Activated naive CD4-positive, alpha-beta T cell treated with anti-CD3 and anti-CD28 coated beads, Interleukin-2, amount 10 ng/mL, durations not matched to agents 7 days and 5 days (primary cell): ENCODE results near the gene ATL1.

Experiments
- CTCF ChIA-PET: fragments of 350-600 bp; sonication (Branson Sonifier 250); formaldehyde crosslinking; loops from one replicate; lab custom pipeline; 2021; ENCODE audit warnings: antibody characterized with exemption; lab: Charles Lee
- DNase-seq: peaks from one replicate; pipeline ENCODE4 v3.0.0-alpha.2; 2020
- H3K27ac Mint-ChIP-seq: one replicate; pipeline ENCODE4 v1.8.0; 2021; ENCODE audit warnings: mild to moderate bottlenecking, moderate library complexity, mixed read lengths
- H3K27me3 Mint-ChIP-seq: one replicate; pipeline ENCODE4 v1.8.0; 2021; ENCODE audit warnings: mild to moderate bottlenecking, mixed read lengths
- H3K36me3 Mint-ChIP-seq: one replicate; pipeline ENCODE4 v1.8.0; 2021; ENCODE audit warnings: mixed read lengths
- H3K4me1 Mint-ChIP-seq: one replicate; pipeline ENCODE4 v1.8.0; 2021; ENCODE audit warnings: mixed read lengths
- H3K4me3 Mint-ChIP-seq: one replicate; pipeline ENCODE4 v1.8.0; 2021; ENCODE audit warnings: mild to moderate bottlenecking, moderate library complexity, mixed read lengths
- H3K9me3 Mint-ChIP-seq: one replicate; pipeline ENCODE4 v1.8.0; 2021; ENCODE audit warnings: mixed read lengths

ATL1 gene

DNA sequence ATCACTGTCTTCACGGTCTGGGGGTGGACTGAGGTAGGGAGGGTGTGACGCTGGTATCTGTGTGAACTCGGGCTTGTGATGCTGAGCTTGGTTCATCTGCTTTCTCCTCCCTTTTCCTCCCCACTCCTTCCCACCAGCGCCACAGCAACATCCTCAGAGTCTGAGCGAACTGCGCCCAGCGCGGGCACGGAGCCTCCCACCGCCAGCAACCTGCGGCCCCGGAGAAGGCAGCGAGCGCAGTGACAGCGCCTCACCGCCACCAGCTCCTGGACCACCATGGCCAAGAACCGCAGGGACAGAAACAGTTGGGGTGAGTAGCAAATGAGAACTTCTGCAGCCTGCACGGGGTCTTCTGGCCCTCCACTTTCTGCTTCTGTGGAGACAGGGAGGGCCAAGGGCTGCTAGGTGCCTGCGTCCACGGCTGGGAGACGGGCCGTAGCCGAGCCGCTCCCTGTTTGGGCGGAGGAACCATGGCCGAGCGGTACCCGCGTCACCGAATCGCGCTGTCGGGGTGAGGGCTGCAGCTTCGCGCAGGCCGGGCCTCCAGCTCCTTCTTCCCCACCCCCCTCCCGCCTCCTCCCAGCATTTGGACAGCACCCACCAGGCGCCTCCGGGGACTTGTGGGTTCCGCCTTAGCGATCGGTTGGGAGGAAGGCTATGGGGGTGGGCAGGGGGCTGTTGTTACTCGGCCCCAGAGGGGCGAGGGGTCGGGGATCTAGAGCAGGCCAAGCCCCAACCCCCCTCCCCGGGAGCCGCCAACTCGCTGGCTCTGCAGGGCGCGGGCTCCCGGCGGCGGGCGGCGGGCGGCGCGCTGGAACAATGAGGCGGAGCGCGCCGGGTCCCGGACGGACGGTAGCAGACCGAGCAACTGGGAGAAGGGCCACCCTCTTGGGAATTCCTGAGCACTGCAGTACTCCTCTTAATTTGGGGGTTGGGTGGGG is at the start of gene ATL1:
Gene ATL1, plus strand, starts transcription at position 156 of the 941 bp plus-strand sequence. Its CDS starts 121 bp downstream, at position 277.
- Mint-ChIP-seq H3K27me3 (peaks cover 61% of the 10 kb centered on the region), H3K4me1 (peaks cover 23% of the 10 kb centered on the region), H3K9me3 (no peaks in the 10 kb centered on the region), H3K27ac (no peak within 1 kb of the TSS), H3K4me3 (peak within 1 kb of the TSS; percentile 72), H3K36me3 (no peaks in the 10 kb centered on the region)
- CTCF ChIA-PET = interaction anchor here (0.9 to 1.5 kb wide), 5 partner anchors 21 to 216 kb away, joined by 3 read pairs; no protein-coding TSS in a partner anchor
- DNase-seq = peak; percentile 69

- CTCF ChIA-PET = interaction anchor here (0.6 kb wide), 1 partner anchor 23 kb away, joined by 3 read pairs; no protein-coding TSS in a partner anchor
These were observed 49.8 kb upstream of the ATL1 start for GRCh38 chr14:50510157-50510556.

DNA sequence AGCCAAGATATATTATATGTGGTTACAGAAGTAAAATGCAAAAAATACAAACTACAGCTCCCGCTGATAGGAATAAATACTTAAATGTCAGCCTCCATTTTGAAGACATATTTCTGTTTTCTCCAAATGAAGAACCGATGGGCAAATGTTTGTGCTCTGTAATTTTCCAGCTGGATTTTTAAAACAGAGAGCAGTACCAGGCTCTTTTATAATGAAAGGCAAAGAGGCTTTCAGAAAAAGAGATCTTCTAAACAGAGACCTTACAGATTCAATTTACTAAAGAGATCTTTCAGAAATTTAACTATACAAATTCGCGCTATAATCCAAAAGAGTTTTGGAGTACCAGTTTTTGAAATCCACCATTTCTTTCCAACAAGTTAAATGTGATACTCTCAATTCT is 47.5 kb upstream of the ATL1 start:
- H3K27ac Mint-ChIP-seq = no peak overlapping the region
- peaks cover 16% of the 10 kb centered on the region for H3K36me3 Mint-ChIP-seq
- no peaks in the 10 kb centered on the region for H3K9me3 Mint-ChIP-seq
- H3K4me1 Mint-ChIP-seq = peaks cover 1% of the 10 kb centered on the region
- no peak overlapping the region for H3K4me3 Mint-ChIP-seq
- no peak for DNase-seq
- H3K27me3 Mint-ChIP-seq = no peaks in the 10 kb centered on the region
- CTCF ChIA-PET = no interaction called here

More at GRCh38 chr14:50510157-50510556, 49.8 kb upstream of the ATL1 start:
- H3K4me1 Mint-ChIP-seq = peaks cover 4% of the 10 kb centered on the region
- peaks cover 17% of the 10 kb centered on the region for H3K36me3 Mint-ChIP-seq
- no peak overlapping the region for H3K27ac Mint-ChIP-seq
- no peak overlapping the region for H3K4me3 Mint-ChIP-seq
- no peaks in the 10 kb centered on the region for H3K27me3 Mint-ChIP-seq
- no peak for DNase-seq
- H3K9me3 Mint-ChIP-seq = no peaks in the 10 kb centered on the region

DNA sequence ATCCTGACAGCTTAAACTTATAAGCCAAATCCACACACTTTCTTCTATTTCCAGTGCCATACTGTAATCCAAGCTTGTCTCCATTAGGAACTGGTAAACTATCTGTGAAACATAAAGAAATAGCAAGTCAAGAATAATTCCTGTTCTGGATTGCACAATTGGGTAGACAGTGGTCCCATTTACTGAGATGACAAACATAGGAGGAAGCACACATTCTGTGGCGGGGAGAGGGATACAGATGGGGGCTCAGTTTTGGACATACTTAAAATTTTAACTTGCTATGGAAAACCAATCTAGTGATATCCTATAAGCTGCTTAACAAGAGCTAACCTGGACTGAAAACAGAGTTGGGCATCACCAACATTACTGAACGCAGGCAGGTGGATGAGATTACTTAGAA is 43.9 kb upstream of the ATL1 start:
- H3K27ac Mint-ChIP-seq = no peak overlapping the region
- CTCF ChIA-PET = interaction anchor here (0.6 kb wide), 1 partner anchor 143 kb away, joined by 3 read pairs; no protein-coding TSS in a partner anchor
- DNase-seq = no peak
- H3K27me3 Mint-ChIP-seq = no peaks in the 10 kb centered on the region
- peaks cover 7% of the 10 kb centered on the region for H3K36me3 Mint-ChIP-seq
- no peaks in the 10 kb centered on the region for H3K9me3 Mint-ChIP-seq
- peaks cover 9% of the 10 kb centered on the region for H3K4me1 Mint-ChIP-seq
- no peak overlapping the region for H3K4me3 Mint-ChIP-seq

GRCh38 chr14:50520947-50521815 is 38.8 kb upstream of the ATL1 start:
- Mint-ChIP-seq H3K27me3 (no peaks in the 10 kb centered on the region), H3K4me1 (peaks cover 50% of the 10 kb centered on the region), H3K27ac (peak overlapping the region; percentile 90), H3K36me3 (peaks cover 13% of the 10 kb centered on the region), H3K9me3 (no peaks in the 10 kb centered on the region), H3K4me3 (no peak overlapping the region)
- DNase-seq = peak; percentile 39
- CTCF ChIA-PET = interaction anchor here (0.7 to 1.8 kb wide), 3 partner anchors 10 to 200 kb away, joined by 3 to 4 read pairs (median 3); no protein-coding TSS in a partner anchor

GRCh38 chr14:50521912-50522341 is 38.0 kb upstream of the ATL1 start:
- Mint-ChIP-seq H3K36me3 (peaks cover 11% of the 10 kb centered on the region), H3K27me3 (no peaks in the 10 kb centered on the region), H3K4me3 (peak overlapping the region; percentile 31), H3K4me1 (peaks cover 50% of the 10 kb centered on the region), H3K9me3 (no peaks in the 10 kb centered on the region), H3K27ac (peak overlapping the region; percentile 90)
- DNase-seq = no peak
- CTCF ChIA-PET = interaction anchor here (1.0 to 1.8 kb wide), 3 partner anchors 158 to 201 kb away, joined by 3 to 4 read pairs (median 3); no protein-coding TSS in a partner anchor

GRCh38 chr14:50523271-50524041 is 36.5 kb upstream of the ATL1 start:
- no peaks in the 10 kb centered on the region for H3K27me3 Mint-ChIP-seq
- peaks cover 14% of the 10 kb centered on the region for H3K36me3 Mint-ChIP-seq
- no peaks in the 10 kb centered on the region for H3K9me3 Mint-ChIP-seq
- DNase-seq = no peak
- no peak overlapping the region for H3K4me3 Mint-ChIP-seq
- peaks cover 53% of the 10 kb centered on the region for H3K4me1 Mint-ChIP-seq
- H3K27ac Mint-ChIP-seq = peak overlapping the region; percentile 43
- CTCF ChIA-PET = interaction anchor here (1.7 to 1.8 kb wide), 2 partner anchors 9 to 159 kb away, joined by 4 read pairs; partner anchors contain the start of gene MAP4K5

DNA sequence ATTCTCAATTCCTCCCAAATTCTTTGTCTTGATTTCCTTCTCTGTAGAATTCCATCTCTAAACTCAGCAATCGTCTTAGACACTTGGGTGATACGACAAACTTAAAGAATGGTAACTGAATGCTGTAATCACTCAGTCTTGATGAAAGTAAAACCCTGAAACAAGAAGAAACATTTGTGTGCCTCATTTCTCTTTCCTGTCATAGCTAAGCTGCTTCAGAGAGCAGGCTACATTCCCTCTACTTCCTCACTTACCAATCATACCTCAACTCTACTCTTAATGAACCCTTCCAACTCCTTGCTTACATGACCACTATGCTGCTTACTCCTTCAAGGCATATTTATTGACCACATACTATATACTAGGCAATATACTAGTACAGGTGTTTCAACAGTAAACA is 35.9 kb upstream of the ATL1 start:
- CTCF ChIA-PET = interaction anchor here (1.7 kb wide), 1 partner anchor 8 kb away, joined by 4 read pairs; the partner anchor contains the start of gene MAP4K5
- H3K36me3 Mint-ChIP-seq = peaks cover 20% of the 10 kb centered on the region
- no peak for DNase-seq
- no peaks in the 10 kb centered on the region for H3K27me3 Mint-ChIP-seq
- peak overlapping the region; percentile 6 for H3K27ac Mint-ChIP-seq
- no peak overlapping the region for H3K4me3 Mint-ChIP-seq
- no peaks in the 10 kb centered on the region for H3K9me3 Mint-ChIP-seq
- peaks cover 53% of the 10 kb centered on the region for H3K4me1 Mint-ChIP-seq

- Mint-ChIP-seq H3K27ac (no peak overlapping the region), H3K36me3 (peaks cover 22% of the 10 kb centered on the region), H3K9me3 (no peaks in the 10 kb centered on the region), H3K4me3 (no peak overlapping the region), H3K4me1 (peaks cover 58% of the 10 kb centered on the region), H3K27me3 (no peaks in the 10 kb centered on the region)
- CTCF ChIA-PET = interaction anchor here (1.2 to 1.7 kb wide), 2 partner anchors 7 to 204 kb away, joined by 4 to 5 read pairs; partner anchors contain the start of gene MAP4K5
- no peak for DNase-seq
These were observed 35.0 kb upstream of the ATL1 start for GRCh38 chr14:50524731-50525515.

GRCh38 chr14:50528000-50528399 is 31.9 kb upstream of the ATL1 start:
- Mint-ChIP-seq H3K27ac (no peak overlapping the region), H3K36me3 (peaks cover 22% of the 10 kb centered on the region), H3K9me3 (no peaks in the 10 kb centered on the region), H3K27me3 (peaks cover 4% of the 10 kb centered on the region), H3K4me3 (no peak overlapping the region), H3K4me1 (peaks cover 59% of the 10 kb centered on the region)
- CTCF ChIA-PET = interaction anchor here (0.8 to 2.5 kb wide), 2 partner anchors 185 to 207 kb away, joined by 3 to 16 read pairs; no protein-coding TSS in a partner anchor
- no peak for DNase-seq

DNA sequence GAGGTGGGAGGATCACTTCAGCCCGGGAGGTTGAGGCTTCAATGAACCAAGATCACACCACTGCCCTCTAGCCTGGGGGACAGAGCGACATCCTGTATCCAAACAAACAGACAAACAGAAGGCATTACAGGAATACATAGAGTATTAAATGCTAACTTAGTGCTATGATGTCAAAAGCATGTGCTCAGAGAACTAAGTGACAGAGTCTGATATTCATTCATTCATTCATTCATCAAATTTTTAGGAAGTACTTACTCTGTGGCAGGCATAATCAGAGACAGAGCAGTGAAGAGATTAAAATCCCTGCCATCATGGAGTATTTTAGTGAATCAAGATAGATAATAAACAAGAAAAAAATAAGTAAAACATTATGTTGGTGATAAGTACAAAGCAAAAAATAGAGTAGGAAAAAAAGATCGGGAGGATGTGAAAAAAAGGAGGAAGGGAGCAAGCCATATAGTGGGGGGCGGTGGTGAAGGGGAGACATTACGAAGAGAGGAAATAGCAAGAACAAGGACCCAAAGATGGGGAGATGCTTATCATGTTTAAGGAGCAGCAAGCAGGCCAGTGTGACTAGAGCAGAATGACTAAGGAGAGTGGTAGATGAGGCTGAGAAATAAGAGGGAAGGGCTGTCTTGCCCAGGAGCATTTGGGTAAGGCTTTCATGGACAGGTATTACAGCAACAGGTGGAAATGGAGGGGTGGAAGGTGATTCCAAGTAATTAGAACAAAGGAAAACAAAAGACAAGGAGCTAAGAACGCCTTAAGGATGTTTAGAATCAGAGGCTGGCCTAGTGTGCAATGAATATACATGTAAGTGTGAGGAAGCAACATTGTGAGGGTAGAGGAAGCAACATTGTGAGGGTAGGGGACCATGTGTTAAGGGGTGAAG is 30.4 kb upstream of the ATL1 start:
- Mint-ChIP-seq H3K4me1 (peaks cover 50% of the 10 kb centered on the region), H3K9me3 (no peaks in the 10 kb centered on the region), H3K27ac (no peak overlapping the region), H3K27me3 (peaks cover 4% of the 10 kb centered on the region), H3K36me3 (peaks cover 14% of the 10 kb centered on the region), H3K4me3 (peak overlapping the region; percentile 0)
- CTCF ChIA-PET = interaction anchor here (0.7 to 2.5 kb wide), 5 partner anchors 187 to 331 kb away, joined by 3 to 16 read pairs (median 3); no protein-coding TSS in a partner anchor
- DNase-seq = no peak
